ENCODE measurements around the gene MEGF6.

- TF ChIP-seq POLR2AphosphoS5 (IDR thresholded peaks at IDR 0.05; ENCODE audit: insufficient read depth, low read depth, low read length) (no peak), POLR2A (IDR thresholded peaks at IDR 0.05; ENCODE audit: low read depth, low read length) (no peak)
Measured at GRCh38 chr1:3496916-3497315, 114.4 kb downstream of the MEGF6 start.

Data from endothelial cell of umbilical vein (primary cell).